ENCODE data around the gene GABARAPL2.

DNA sequence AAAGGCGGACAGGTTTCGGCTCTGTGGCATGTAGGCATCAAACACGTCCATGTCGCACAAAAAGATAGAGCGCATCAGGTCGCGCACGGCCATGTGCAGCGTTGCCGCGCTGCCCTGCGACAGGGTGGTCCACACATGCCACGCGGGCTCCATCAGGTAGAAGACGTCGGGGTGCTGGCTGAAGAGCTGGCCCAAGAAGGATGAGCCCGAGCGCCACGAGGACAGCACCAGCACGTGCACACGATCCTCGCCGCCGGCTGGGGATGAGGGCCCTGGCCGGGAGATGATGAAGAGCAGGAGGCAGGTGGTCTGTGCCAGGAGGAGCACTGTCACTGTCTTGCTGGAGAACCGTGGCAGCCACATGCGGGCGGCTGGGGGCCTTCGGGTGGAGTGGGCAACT lies 36.2 kb upstream of the GABARAPL2 start:
- TF ChIP-seq CSDC2 (CRISPR knock-in tag; IDR thresholded peaks at IDR 0.05) (no peak), ESRRG (CRISPR knock-in tag; IDR thresholded peaks at IDR 0.05) (no peak), CSRNP3 (CRISPR knock-in tag; IDR thresholded peaks at IDR 0.05) (no peak), ZFP30 (CRISPR knock-in tag; IDR thresholded peaks at IDR 0.05) (no peak), RARB (CRISPR knock-in tag; IDR thresholded peaks at IDR 0.05) (no peak), OSR1 (CRISPR knock-in tag; IDR thresholded peaks at IDR 0.05) (no peak), ZC3H10 (CRISPR knock-in tag; IDR thresholded peaks at IDR 0.05) (no peak), PPARA (CRISPR knock-in tag; IDR thresholded peaks at IDR 0.05; ENCODE audit: borderline replicate concordance) (no peak), GLIS3 (CRISPR knock-in tag; IDR thresholded peaks at IDR 0.05) (no peak), ZNF565 (CRISPR knock-in tag; conservative IDR thresholded peaks at IDR 0.05; ENCODE audit: low read depth) (no peak), BACH2 (CRISPR knock-in tag; IDR thresholded peaks at IDR 0.05; ENCODE audit: borderline replicate concordance) (no peak), ARNTL (CRISPR knock-in tag; IDR thresholded peaks at IDR 0.05; ENCODE audit: borderline replicate concordance, low read depth) (no peak)
- TF ChIP-seq, protein P1, sequence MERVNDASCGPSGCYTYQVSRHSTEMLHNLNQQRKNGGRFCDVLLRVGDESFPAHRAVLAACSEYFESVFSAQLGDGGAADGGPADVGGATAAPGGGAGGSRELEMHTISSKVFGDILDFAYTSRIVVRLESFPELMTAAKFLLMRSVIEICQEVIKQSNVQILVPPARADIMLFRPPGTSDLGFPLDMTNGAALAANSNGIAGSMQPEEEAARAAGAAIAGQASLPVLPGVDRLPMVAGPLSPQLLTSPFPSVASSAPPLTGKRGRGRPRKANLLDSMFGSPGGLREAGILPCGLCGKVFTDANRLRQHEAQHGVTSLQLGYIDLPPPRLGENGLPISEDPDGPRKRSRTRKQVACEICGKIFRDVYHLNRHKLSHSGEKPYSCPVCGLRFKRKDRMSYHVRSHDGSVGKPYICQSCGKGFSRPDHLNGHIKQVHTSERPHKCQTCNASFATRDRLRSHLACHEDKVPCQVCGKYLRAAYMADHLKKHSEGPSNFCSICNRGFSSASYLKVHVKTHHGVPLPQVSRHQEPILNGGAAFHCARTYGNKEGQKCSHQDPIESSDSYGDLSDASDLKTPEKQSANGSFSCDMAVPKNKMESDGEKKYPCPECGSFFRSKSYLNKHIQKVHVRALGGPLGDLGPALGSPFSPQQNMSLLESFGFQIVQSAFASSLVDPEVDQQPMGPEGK (CRISPR knock-in tag; IDR thresholded peaks at IDR 0.05; ENCODE audit: borderline replicate concordance) = no peak
